ENCODE results near the gene TBCK. TPM values are rescaled to one million over a fixed set of nuclear protein-coding genes. Genes with fewer than 3 reads are reported as not detected.

Gene TBCK
- total and polyA plus RNA-seq, 2 of the 8 experiments (the other 6 are each of a cell fraction or from before 2014, with no cell fraction given): 10.2 to 18.7 TPM

DNA sequence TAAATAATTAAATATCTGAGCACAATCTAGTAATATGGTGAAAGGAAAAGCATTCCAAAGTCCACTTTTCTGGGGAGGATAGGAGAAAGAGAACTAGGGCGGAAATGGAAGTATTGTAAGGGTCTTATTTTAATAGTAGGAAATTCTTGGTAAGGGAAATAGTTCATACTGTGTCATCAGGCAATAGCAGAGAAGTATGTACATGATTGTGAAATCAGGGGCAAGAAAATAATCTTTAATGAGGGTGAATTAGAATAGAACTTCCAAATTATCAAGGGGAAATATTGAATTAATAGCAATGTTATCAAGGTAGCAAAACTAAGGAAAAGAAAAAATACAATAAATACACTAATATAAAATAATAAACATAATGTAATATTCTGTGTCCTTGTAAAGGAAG lies 37.8 kb upstream of the TBCK start (continued):
- TF ChIP-seq, protein P1, sequence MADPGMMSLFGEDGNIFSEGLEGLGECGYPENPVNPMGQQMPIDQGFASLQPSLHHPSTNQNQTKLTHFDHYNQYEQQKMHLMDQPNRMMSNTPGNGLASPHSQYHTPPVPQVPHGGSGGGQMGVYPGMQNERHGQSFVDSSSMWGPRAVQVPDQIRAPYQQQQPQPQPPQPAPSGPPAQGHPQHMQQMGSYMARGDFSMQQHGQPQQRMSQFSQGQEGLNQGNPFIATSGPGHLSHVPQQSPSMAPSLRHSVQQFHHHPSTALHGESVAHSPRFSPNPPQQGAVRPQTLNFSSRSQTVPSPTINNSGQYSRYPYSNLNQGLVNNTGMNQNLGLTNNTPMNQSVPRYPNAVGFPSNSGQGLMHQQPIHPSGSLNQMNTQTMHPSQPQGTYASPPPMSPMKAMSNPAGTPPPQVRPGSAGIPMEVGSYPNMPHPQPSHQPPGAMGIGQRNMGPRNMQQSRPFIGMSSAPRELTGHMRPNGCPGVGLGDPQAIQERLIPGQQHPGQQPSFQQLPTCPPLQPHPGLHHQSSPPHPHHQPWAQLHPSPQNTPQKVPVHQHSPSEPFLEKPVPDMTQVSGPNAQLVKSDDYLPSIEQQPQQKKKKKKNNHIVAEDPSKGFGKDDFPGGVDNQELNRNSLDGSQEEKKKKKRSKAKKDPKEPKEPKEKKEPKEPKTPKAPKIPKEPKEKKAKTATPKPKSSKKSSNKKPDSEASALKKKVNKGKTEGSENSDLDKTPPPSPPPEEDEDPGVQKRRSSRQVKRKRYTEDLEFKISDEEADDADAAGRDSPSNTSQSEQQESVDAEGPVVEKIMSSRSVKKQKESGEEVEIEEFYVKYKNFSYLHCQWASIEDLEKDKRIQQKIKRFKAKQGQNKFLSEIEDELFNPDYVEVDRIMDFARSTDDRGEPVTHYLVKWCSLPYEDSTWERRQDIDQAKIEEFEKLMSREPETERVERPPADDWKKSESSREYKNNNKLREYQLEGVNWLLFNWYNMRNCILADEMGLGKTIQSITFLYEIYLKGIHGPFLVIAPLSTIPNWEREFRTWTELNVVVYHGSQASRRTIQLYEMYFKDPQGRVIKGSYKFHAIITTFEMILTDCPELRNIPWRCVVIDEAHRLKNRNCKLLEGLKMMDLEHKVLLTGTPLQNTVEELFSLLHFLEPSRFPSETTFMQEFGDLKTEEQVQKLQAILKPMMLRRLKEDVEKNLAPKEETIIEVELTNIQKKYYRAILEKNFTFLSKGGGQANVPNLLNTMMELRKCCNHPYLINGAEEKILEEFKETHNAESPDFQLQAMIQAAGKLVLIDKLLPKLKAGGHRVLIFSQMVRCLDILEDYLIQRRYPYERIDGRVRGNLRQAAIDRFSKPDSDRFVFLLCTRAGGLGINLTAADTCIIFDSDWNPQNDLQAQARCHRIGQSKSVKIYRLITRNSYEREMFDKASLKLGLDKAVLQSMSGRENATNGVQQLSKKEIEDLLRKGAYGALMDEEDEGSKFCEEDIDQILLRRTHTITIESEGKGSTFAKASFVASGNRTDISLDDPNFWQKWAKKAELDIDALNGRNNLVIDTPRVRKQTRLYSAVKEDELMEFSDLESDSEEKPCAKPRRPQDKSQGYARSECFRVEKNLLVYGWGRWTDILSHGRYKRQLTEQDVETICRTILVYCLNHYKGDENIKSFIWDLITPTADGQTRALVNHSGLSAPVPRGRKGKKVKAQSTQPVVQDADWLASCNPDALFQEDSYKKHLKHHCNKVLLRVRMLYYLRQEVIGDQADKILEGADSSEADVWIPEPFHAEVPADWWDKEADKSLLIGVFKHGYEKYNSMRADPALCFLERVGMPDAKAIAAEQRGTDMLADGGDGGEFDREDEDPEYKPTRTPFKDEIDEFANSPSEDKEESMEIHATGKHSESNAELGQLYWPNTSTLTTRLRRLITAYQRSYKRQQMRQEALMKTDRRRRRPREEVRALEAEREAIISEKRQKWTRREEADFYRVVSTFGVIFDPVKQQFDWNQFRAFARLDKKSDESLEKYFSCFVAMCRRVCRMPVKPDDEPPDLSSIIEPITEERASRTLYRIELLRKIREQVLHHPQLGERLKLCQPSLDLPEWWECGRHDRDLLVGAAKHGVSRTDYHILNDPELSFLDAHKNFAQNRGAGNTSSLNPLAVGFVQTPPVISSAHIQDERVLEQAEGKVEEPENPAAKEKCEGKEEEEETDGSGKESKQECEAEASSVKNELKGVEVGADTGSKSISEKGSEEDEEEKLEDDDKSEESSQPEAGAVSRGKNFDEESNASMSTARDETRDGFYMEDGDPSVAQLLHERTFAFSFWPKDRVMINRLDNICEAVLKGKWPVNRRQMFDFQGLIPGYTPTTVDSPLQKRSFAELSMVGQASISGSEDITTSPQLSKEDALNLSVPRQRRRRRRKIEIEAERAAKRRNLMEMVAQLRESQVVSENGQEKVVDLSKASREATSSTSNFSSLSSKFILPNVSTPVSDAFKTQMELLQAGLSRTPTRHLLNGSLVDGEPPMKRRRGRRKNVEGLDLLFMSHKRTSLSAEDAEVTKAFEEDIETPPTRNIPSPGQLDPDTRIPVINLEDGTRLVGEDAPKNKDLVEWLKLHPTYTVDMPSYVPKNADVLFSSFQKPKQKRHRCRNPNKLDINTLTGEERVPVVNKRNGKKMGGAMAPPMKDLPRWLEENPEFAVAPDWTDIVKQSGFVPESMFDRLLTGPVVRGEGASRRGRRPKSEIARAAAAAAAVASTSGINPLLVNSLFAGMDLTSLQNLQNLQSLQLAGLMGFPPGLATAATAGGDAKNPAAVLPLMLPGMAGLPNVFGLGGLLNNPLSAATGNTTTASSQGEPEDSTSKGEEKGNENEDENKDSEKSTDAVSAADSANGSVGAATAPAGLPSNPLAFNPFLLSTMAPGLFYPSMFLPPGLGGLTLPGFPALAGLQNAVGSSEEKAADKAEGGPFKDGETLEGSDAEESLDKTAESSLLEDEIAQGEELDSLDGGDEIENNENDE (IDR thresholded peaks at IDR 0.05; ENCODE audit: insufficient replicate concordance, low read length): no peak
